GM12891 (cell line): ENCODE data around the gene PTPRN2.

Experiments
- DNase-seq: peaks from one replicate; pipeline ENCODE4 v3.0.0; 2011; ENCODE audit warnings: low spot score; ENCODE audit not compliant: insufficient read length
- FAIRE-seq: peaks from 2 replicates; lab custom pipeline; 2011; peaks lifted over from hg19 to GRCh38; lab: Jason Lieb, UNC
- PAX5 ChIP-seq: IDR thresholded peaks from 2 replicates; pipeline ENCODE4 v1.6.1; 2011; ENCODE audit warnings: low read length, moderate library complexity, mild to moderate bottlenecking; ENCODE audit not compliant: insufficient read depth, severe bottlenecking
- POLR2A ChIP-seq: IDR thresholded peaks from 2 replicates; pipeline ENCODE4 v1.6.1; 2011; ENCODE audit warnings: low read depth, low read length, control low read depth
- POLR2AphosphoS5 ChIP-seq: IDR thresholded peaks from 2 replicates; pipeline ENCODE4 v1.6.1; 2011; ENCODE audit warnings: low read depth, low read length, control low read depth
- POU2F2 ChIP-seq: IDR thresholded peaks from 2 replicates; pipeline ENCODE4 v1.6.1; 2011; ENCODE audit warnings: low read depth, mild to moderate bottlenecking, control low read depth, low read length, moderate library complexity
- SPI1 ChIP-seq: IDR thresholded peaks from 2 replicates; pipeline ENCODE4 v1.6.1; 2011; ENCODE audit warnings: low read depth, low read length, control low read depth
- TAF1 ChIP-seq: IDR thresholded peaks from 2 replicates; pipeline ENCODE4 v1.6.1; 2011; ENCODE audit warnings: low read depth, low read length, control low read depth

The PTPRN2 gene

GRCh38 chr7:157717211-157718174 is 870.1 kb downstream of the PTPRN2 start:
- no peak for FAIRE-seq
- no peak for TF ChIP-seq TAF1
- no peak for DNase-seq

GRCh38 chr7:157715938-157716280 is 871.7 kb downstream of the PTPRN2 start:
- TF ChIP-seq SPI1 = no peak
- no peak for TF ChIP-seq TAF1
- no peak for TF ChIP-seq PAX5
- no peak for TF ChIP-seq POLR2AphosphoS5
- no peak for TF ChIP-seq POU2F2
- TF ChIP-seq POLR2A = no peak
- DNase-seq (no peak), FAIRE-seq (no peak)

GRCh38 chr7:157715071-157715937 is 872.3 kb downstream of the PTPRN2 start:
- no peak for DNase-seq
- no peak for TF ChIP-seq POU2F2
- TF ChIP-seq POLR2AphosphoS5 = no peak
- no peak for TF ChIP-seq SPI1
- TF ChIP-seq POLR2A = no peak
- TF ChIP-seq TAF1 = no peak
- TF ChIP-seq PAX5 = no peak
- no peak for FAIRE-seq

GRCh38 chr7:157714166-157715070 is 873.2 kb downstream of the PTPRN2 start:
- FAIRE-seq (no peak), DNase-seq (no peak)
- TF ChIP-seq TAF1 (no peak), SPI1 (no peak)

GRCh38 chr7:157713591-157713990 is 874.0 kb downstream of the PTPRN2 start:
- TF ChIP-seq POLR2A (no peak), SPI1 (no peak), PAX5 (no peak), TAF1 (no peak), POLR2AphosphoS5 (no peak), POU2F2 (no peak)
- FAIRE-seq (no peak), DNase-seq (no peak)

GRCh38 chr7:157712666-157713235 is 874.9 kb downstream of the PTPRN2 start:
- no peak for FAIRE-seq
- no peak for TF ChIP-seq TAF1
- TF ChIP-seq PAX5 = no peak
- no peak for TF ChIP-seq POLR2AphosphoS5
- TF ChIP-seq SPI1 = no peak
- TF ChIP-seq POU2F2 = no peak
- no peak for TF ChIP-seq POLR2A
- no peak for DNase-seq

GRCh38 chr7:157711353-157711888 is 876.2 kb downstream of the PTPRN2 start:
- no peak for FAIRE-seq
- TF ChIP-seq POLR2A (no peak), SPI1 (no peak), TAF1 (no peak), PAX5 (no peak), POU2F2 (no peak), POLR2AphosphoS5 (no peak)
- DNase-seq = no peak

- FAIRE-seq (no peak), DNase-seq (no peak)
- TF ChIP-seq SPI1 (no peak), PAX5 (no peak), POLR2AphosphoS5 (no peak), TAF1 (no peak), POLR2A (no peak), POU2F2 (no peak)
Observed at GRCh38 chr7:157710396-157710795, 877.2 kb downstream of the PTPRN2 start.
